ENCODE data around the gene CALHM2. TPM values are rescaled to one million over a fixed set of nuclear protein-coding genes. Genes with fewer than 3 reads are reported as not detected.

CALHM2 gene
- total RNA-seq, 1 experiment from 2014 or later, result 1.9 TPM

DNA sequence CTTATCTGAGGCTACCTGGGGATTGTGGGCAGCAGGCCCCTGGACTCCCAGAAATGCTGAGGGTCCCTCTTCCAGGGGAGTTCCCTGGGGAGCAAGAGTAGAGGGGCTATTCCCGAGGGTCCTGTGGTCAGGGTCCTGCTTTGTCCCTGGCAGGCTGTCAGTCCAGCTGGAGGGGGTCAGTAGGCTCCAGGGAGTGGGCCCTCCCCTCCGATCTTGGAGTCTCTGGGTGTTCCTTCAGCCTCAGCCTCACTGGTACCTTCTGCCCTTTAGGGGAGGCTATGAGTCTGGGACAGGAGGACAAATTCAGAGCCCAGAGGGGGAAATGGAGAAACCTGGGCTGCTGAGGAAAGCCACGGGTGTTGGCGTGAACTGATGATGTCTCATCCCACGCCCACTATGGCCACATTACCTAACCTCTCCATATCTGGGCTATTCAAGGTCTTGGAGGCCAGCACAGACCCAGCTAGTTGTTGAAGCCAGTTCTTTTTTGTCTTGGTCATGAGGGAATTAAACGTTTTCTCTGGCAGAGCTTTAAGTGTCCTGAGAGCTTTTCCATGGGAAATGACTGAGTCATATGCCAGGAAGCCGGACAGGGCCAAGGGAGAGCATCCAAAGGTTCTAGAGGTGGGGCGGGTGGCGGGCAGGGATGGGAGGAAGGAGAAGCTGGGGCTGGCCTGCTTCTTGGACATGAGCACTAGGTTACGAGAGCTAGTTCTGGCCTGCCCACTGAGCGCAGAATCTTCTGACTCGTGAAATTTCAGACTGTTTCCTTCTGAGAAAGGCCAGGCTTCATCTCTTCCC is 6.2 kb downstream of the CALHM2 start:
- no peak for ATAC-seq
- POLR2A ChIA-PET, result no interaction called here
- Mint-ChIP-seq H3K27ac (no peak overlapping the region), H3K27me3 (ENCODE audit: low read depth) (no peaks in the 10 kb centered on the region), H3K4me1 (peaks cover 2% of the 10 kb centered on the region; the same call in 1 of the 2 replicates), H3K36me3 (peaks cover 53% of the 10 kb centered on the region), H3K9me3 (no peaks in the 10 kb centered on the region), H3K4me3 (no peak overlapping the region)
- DNase-seq (ENCODE audit: low spot score), result no peak
- CTCF ChIA-PET, result no interaction called here
- no peak for TF ChIP-seq FOXK1 (CRISPR knock-in tag; IDR thresholded peaks at IDR 0.05)

DNA sequence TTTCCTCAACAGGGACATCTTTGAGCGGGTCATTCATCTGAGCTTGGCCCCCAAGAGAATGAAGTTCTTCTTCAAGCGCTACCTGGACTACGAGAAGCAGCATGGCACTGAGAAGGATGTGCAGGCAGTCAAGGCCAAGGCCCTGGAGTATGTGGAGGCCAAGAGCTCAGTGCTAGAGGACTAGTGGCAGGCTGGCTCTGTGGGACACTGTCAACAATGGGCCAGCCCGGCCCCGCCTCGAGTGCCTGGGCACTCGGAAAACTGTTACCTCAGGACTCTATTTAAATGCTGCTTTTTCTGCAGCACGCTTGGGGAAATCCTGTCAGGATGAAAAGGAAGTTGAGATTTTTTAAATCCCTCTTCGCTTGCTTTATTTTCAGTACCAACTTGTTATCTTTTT is 6.8 kb downstream of the CALHM2 start:
- DNase-seq (ENCODE audit: low spot score) (no peak), ATAC-seq (no peak)
- peaks cover 57% of the 10 kb centered on the region for H3K36me3 Mint-ChIP-seq
- H3K4me1 Mint-ChIP-seq, result no peaks in the 10 kb centered on the region
- no peaks in the 10 kb centered on the region for H3K9me3 Mint-ChIP-seq
- ChIA-PET POLR2A (no interaction called here), CTCF (no interaction called here)
- H3K27me3 Mint-ChIP-seq (ENCODE audit: low read depth), result no peaks in the 10 kb centered on the region
- no peak overlapping the region for H3K27ac Mint-ChIP-seq
- no peak overlapping the region for H3K4me3 Mint-ChIP-seq
- TF ChIP-seq, protein P1, sequence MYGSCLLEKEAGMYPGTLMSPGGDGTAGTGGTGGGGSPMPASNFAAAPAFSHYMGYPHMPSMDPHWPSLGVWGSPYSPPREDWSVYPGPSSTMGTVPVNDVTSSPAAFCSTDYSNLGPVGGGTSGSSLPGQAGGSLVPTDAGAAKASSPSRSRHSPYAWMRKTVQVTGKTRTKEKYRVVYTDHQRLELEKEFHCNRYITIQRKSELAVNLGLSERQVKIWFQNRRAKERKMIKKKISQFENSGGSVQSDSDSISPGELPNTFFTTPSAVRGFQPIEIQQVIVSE (CRISPR knock-in tag; IDR thresholded peaks at IDR 0.05; ENCODE audit: borderline replicate concordance), result no peak
- TF ChIP-seq TEAD4 (CRISPR knock-in tag; IDR thresholded peaks at IDR 0.05) (no peak), JUN (CRISPR knock-in tag; IDR thresholded peaks at IDR 0.05) (no peak), MXD4 (CRISPR knock-in tag; IDR thresholded peaks at IDR 0.05; ENCODE audit: borderline replicate concordance) (no peak), OVOL2 (CRISPR knock-in tag; IDR thresholded peaks at IDR 0.05; ENCODE audit: borderline replicate concordance) (no peak), MYBL2 (CRISPR knock-in tag; IDR thresholded peaks at IDR 0.05) (no peak)

DNA sequence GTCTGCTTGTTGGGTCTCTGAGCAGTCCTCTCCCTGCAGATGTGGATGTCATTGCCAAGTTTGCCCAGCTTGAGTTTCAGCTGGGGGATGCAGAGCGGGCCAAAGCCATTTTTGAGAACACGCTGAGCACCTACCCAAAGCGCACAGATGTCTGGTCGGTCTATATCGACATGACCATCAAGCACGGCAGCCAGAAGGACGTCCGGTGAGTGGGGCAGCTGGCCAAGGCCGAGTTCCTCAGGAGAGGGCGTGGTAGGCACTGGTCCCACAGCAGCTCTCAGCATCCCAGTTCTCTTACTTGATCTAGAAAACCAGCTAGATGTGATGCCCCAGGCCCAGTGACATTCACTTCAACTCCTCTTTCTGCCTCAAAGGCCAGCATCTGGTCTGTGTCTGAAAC is 7.7 kb downstream of the CALHM2 start:
- H3K36me3 Mint-ChIP-seq, result peaks cover 66% of the 10 kb centered on the region
- ChIA-PET CTCF (interaction anchor here (0.6 kb wide), 1 partner anchor 17 kb away, joined by 3 read pairs; no protein-coding TSS in a partner anchor), POLR2A (no interaction called here)
- no peak overlapping the region for H3K4me3 Mint-ChIP-seq
- H3K4me1 Mint-ChIP-seq, result no peaks in the 10 kb centered on the region
- DNase-seq (ENCODE audit: low spot score), result no peak
- ATAC-seq, result no peak
- no peaks in the 10 kb centered on the region for H3K9me3 Mint-ChIP-seq
- TF ChIP-seq, protein P2, sequence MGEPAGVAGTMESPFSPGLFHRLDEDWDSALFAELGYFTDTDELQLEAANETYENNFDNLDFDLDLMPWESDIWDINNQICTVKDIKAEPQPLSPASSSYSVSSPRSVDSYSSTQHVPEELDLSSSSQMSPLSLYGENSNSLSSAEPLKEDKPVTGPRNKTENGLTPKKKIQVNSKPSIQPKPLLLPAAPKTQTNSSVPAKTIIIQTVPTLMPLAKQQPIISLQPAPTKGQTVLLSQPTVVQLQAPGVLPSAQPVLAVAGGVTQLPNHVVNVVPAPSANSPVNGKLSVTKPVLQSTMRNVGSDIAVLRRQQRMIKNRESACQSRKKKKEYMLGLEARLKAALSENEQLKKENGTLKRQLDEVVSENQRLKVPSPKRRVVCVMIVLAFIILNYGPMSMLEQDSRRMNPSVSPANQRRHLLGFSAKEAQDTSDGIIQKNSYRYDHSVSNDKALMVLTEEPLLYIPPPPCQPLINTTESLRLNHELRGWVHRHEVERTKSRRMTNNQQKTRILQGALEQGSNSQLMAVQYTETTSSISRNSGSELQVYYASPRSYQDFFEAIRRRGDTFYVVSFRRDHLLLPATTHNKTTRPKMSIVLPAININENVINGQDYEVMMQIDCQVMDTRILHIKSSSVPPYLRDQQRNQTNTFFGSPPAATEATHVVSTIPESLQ (CRISPR knock-in tag; IDR thresholded peaks at IDR 0.05), result no peak
- TF ChIP-seq, protein P3, sequence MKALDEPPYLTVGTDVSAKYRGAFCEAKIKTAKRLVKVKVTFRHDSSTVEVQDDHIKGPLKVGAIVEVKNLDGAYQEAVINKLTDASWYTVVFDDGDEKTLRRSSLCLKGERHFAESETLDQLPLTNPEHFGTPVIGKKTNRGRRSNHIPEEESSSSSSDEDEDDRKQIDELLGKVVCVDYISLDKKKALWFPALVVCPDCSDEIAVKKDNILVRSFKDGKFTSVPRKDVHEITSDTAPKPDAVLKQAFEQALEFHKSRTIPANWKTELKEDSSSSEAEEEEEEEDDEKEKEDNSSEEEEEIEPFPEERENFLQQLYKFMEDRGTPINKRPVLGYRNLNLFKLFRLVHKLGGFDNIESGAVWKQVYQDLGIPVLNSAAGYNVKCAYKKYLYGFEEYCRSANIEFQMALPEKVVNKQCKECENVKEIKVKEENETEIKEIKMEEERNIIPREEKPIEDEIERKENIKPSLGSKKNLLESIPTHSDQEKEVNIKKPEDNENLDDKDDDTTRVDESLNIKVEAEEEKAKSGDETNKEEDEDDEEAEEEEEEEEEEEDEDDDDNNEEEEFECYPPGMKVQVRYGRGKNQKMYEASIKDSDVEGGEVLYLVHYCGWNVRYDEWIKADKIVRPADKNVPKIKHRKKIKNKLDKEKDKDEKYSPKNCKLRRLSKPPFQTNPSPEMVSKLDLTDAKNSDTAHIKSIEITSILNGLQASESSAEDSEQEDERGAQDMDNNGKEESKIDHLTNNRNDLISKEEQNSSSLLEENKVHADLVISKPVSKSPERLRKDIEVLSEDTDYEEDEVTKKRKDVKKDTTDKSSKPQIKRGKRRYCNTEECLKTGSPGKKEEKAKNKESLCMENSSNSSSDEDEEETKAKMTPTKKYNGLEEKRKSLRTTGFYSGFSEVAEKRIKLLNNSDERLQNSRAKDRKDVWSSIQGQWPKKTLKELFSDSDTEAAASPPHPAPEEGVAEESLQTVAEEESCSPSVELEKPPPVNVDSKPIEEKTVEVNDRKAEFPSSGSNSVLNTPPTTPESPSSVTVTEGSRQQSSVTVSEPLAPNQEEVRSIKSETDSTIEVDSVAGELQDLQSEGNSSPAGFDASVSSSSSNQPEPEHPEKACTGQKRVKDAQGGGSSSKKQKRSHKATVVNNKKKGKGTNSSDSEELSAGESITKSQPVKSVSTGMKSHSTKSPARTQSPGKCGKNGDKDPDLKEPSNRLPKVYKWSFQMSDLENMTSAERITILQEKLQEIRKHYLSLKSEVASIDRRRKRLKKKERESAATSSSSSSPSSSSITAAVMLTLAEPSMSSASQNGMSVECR (CRISPR knock-in tag; IDR thresholded peaks at IDR 0.05; ENCODE audit: borderline replicate concordance), result no peak
- TF ChIP-seq CBFB (CRISPR knock-in tag; IDR thresholded peaks at IDR 0.05; ENCODE audit: low read depth), result no peak
- no peak for TF ChIP-seq CREM (CRISPR knock-in tag; IDR thresholded peaks at IDR 0.05)
- TF ChIP-seq, protein P4, sequence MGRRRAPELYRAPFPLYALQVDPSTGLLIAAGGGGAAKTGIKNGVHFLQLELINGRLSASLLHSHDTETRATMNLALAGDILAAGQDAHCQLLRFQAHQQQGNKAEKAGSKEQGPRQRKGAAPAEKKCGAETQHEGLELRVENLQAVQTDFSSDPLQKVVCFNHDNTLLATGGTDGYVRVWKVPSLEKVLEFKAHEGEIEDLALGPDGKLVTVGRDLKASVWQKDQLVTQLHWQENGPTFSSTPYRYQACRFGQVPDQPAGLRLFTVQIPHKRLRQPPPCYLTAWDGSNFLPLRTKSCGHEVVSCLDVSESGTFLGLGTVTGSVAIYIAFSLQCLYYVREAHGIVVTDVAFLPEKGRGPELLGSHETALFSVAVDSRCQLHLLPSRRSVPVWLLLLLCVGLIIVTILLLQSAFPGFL (CRISPR knock-in tag; IDR thresholded peaks at IDR 0.05; ENCODE audit: borderline replicate concordance), result no peak
- TF ChIP-seq ZNF263 (CRISPR knock-in tag; IDR thresholded peaks at IDR 0.05; ENCODE audit: low read depth), result no peak
- H3K27me3 Mint-ChIP-seq (ENCODE audit: low read depth), result no peaks in the 10 kb centered on the region
- H3K27ac Mint-ChIP-seq, result no peak overlapping the region
